GM18868 (cell line): ENCODE measurements around the gene BIN2.
"Not testable (repeated sequence)": the region's sequence is repeated elsewhere in the genome, so short reads cannot be mapped to it uniquely, and the experiment has no call there.

Experiments
- ATAC-seq: cut with Tn5 transposase; IDR thresholded peaks from one replicate; pipeline ENCODE4 v1.9.1; 2021; ENCODE audit warnings: mild to moderate bottlenecking, moderate library complexity; ENCODE audit not compliant: unreplicated experiment

The BIN2 gene

DNA sequence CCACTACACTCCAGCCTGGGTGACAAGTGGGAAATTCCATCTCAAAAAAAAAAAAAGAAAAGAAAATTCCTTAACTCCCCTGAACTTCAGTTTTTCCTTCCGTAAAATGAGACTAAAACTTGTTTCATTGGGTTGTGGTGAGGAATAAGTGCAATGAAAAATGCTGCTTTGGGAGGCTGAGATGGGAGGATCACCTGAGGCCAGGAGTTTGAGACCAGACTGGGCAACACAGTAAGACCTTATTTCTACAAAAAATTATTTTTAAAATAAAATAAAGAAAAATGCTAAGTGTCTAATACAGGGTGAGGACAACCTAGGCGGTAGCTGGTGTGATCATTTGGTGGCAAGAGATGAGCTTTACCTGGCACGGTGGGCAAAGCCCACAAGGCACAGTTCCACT lies 60.6 kb downstream of the BIN2 start:
- ATAC-seq, result no peak

GRCh38 chr12:51262758-51263177 lies 61.2 kb downstream of the BIN2 start:
- ATAC-seq, result no peak

DNA sequence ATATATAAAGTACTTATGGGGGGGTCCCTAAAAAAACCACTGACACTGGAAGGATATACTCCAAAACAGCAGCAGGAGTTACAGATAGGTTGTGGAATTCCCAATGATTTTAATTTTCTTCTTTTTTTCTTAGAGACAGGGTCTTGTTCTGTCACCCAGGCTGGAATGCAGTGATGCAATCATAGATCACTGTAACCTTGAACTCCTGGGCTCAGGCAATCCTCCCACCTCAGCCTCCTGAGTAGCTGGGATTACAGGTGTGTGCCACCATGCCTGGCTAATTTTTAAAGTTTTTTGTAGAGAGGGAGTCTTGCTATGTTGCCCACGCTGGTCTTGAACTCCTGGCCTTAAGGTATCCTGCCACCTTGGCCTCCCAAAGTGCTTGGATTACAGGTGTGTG lies 64.4 kb downstream of the BIN2 start:
- ATAC-seq, result not testable (repeated sequence)

DNA sequence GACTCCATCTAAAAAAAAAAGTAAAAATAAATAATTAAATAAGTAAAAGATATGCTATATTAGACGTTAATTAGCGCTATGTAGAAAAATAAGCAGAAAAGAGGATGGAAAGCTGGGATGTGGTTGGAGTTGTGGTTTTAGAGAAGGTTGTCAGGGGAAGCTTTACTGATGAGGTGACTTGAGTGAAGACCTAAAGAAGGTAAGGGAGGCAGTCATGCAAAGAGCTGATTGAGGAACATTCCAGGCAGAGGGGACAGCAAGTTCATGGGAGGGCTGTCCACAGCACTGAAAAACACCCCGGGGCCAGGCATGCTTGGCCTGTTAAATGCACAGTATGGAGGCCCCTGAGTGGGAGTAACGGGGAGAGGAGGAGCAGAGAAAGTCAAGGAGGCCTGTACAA lies 69.4 kb downstream of the BIN2 start:
- no peak for ATAC-seq

DNA sequence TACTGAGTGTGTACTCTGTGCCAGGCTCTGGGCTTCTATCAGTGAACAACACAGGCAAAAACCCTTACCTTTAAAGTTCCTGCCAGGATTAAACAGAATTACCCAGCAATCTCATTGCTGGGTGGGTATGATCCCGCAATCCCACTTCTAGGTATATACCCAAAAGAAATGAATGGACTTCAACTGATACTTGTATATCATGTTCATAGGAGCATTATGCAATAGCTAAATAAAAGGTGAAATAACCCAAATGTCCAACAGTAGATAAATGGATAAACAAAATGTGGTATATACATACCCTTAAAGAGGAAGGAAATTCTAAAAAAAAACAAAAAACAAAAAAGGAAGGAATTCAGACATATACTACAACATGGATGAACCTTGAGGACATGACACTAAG lies 70.7 kb downstream of the BIN2 start:
- no peak for ATAC-seq

DNA sequence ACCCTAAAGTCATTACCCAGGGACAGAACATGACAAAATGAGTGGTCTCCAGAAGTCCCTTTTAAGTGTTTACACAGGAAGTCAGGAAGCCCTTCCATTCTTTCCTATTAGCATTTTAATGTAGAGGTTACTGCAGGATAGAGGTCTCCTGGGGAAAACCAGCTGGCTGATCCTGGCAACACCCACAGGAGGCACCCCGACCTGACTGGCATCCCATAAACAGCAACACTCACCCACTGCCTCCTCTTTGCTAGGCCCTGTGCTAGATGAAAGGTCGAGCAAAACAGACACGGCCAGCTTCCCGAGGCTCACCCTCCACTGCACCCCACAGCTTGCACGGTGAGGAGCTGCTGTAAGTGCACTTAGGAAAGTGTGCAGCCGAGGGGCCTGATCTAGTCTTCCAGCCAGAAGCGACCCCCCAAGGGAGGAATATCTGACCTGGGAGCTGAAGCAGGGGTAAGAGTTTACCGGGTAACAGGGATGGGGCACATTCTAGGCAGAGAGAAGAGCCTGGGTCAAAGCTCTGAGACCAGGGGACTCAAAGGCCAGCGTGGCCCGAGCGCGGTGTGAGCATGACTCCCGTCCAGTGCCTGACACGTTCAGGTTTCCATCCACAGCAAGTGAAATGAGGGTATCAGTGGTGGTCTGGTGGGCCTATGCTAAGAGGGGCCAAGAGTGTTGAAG lies 76.3 kb downstream of the BIN2 start:
- ATAC-seq, result no peak

- no peak for ATAC-seq
Observed at GRCh38 chr12:51246254-51246853, 77.6 kb downstream of the BIN2 start.

- no peak for ATAC-seq
Observed at GRCh38 chr12:51245476-51246253, 78.3 kb downstream of the BIN2 start.

DNA sequence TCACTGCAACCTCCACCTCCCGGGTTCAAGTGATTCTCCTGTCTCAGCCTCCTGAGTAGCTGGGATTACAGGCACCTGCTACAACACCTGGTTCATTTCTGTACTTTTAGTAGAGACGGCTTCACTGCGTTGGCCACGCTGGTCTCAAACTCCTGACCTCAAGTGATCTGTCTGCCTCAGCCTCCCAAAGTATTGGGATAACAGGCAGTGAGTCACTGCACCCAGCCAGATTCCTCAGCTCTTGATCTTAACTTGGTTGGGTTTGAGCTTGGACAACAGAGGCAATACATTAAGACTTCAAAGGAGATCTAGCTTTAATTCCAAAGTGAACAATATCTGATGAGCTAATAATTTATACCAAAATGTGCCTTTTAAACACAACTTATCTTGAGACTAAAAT lies 79.7 kb downstream of the BIN2 start:
- ATAC-seq, result no peak

DNA sequence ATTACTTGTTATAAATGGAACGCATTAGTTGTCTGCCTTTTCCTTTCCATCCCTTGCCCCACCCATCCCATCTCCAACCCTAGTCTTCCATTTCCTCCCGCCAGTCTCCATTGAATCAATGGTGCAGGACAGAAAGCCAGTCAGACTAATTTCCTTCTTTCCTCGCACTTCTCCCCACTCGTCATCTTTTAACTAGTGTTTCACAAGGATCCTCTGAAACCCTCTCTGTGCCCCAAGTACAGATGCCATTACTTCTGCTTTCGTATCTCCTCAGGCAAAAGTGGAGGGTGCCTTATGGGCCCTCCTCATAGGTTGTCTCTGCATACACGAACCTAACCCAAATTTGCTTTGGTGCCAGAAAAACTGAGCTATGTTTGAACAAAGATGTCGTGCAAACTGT lies 81.1 kb downstream of the BIN2 start:
- no peak for ATAC-seq

GRCh38 chr12:51242120-51242519 lies 81.9 kb downstream of the BIN2 start:
- ATAC-seq, result no peak

GRCh38 chr12:51240971-51241370 lies 83.0 kb downstream of the BIN2 start:
- ATAC-seq, result no peak

- ATAC-seq, result peak; percentile 94
Observed at GRCh38 chr12:51238510-51239334, 85.3 kb downstream of the BIN2 start, which contains the start of gene DAZAP2. Gene DAZAP2 (plus strand): TSS chr12:51238826. CDS start chr12:51238908, 82 bp downstream.

DNA sequence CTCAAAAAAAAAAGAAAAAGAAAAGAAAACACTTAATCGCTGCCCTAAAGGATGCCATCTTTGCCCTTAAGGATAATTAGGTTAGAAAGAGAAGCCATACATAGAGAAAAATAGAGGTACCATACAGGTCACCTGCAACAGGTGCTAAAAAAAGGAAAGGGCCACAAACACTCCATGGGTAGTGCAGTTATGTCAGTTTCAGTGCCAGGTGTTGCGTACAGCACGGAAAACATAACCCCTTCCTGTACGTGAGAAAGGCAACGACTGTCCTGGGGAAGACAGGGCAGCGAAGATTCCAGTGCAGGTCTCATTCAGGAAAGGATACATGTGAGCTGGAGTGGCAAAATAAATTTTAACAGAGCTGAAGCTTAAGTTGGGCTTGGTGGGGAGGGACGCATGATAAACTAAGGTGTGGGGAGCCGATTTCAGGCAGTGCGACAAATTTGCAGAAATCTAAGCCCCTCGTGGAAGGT lies 85.9 kb downstream of the BIN2 start:
- no peak for ATAC-seq

DNA sequence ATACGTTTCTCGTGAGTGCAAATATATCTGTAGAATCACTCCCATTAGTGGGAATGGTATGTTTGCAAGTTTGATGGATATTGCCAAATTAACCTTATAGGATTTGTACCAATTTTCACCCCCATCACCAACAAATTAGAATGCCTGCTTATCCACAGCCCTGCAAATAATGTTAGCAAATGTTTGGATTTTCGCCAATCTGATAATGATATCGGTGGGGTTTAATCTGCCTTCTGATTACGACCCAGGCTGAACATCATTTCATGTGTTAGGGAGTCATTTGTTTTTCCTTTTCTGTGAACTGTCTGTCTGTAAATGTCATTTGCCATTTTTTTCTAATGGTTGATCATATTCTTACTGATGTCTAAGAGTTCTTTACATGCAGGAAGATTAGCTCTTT lies 89.4 kb downstream of the BIN2 start:
- ATAC-seq, result no peak

DNA sequence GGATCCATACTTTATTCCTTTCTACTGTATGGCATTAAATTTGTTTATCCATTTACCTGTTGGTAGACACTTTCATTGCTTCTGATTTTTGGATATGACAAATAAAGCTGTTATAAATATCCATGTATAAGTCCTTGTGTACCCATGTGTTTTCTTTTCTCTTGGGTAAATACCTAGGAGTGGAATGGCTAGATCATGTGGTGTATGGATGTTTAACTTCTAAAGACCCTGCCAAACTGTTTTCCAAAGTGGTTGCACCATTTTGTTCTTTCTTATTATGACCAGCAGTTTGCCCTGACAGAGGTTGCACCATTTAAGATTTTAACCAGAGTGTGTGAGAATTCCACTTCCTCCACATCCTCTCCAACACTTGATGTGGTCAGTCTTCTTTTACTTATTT lies 91.3 kb downstream of the BIN2 start:
- ATAC-seq, result no peak
